IMR-90 (cell line): ENCODE data around the gene TBC1D22A. TPM values are rescaled to one million over a fixed set of nuclear protein-coding genes. Genes with fewer than 3 reads are reported as not detected.

Source experiments
- ATAC-seq: fragments of 200-7000 bp; cut with Tn5 transposase; 2 replicates; pipeline ENCODE4 v1.9.1; 2020; ENCODE audit warnings: low read depth, mild to moderate bottlenecking, moderate library complexity
- BruUV-seq: library from RNA; stranded (reverse); fragments of 400-500 nt; replicated peaks from 2 replicates; lab custom pipeline; 2021; lab: Mats Ljungman, UMichigan
- CTCF ChIA-PET: fragments of 300-600 bp; formaldehyde crosslinking; extraction: SDS; loops from one replicate; lab custom pipeline; 2021; ENCODE audit warnings: antibody characterized with exemption; lab: Yijun Ruan, JAX
- POLR2A ChIA-PET: fragments of 300-600 bp; sonication (Branson Sonifier 250); formaldehyde crosslinking; loops from one replicate; lab custom pipeline; 2022; ENCODE audit warnings: antibody characterized with exemption; ENCODE audit not compliant: unreplicated experiment; lab: Charles Lee
- DNase-seq: peaks from one replicate; pipeline ENCODE4 v3.0.0; 2013
- H2AFZ ChIP-seq: replicated peaks from 2 replicates; pipeline ENCODE3; 2013; ENCODE audit warnings: low read length, mild to moderate bottlenecking; ENCODE audit not compliant: poor library complexity
- H2AK5ac ChIP-seq: 2 replicates; pipeline ENCODE4 v1.6.1; 2013; ENCODE audit warnings: low read depth, low read length, inconsistent platforms
- H2AK9ac ChIP-seq: replicated peaks from 2 replicates; pipeline ENCODE3; 2013; ENCODE audit warnings: mild to moderate bottlenecking, low read depth, low read length, moderate library complexity; ENCODE audit not compliant: poor library complexity
- H2BK120ac ChIP-seq: 2 replicates; pipeline ENCODE4 v1.6.1; 2013; ENCODE audit warnings: low read depth, low read length, inconsistent platforms
- H2BK15ac ChIP-seq: 3 replicates; pipeline ENCODE4 v1.6.1; 2013; ENCODE audit warnings: low read depth, low read length, inconsistent platforms
- H2BK20ac ChIP-seq: 2 replicates; pipeline ENCODE4 v1.6.1; 2013; ENCODE audit warnings: low read depth, mild to moderate bottlenecking, inconsistent platforms, low read length, moderate library complexity
- H2BK5ac ChIP-seq: 2 replicates; pipeline ENCODE4 v1.6.1; 2013; ENCODE audit warnings: mild to moderate bottlenecking, low read depth, low read length, inconsistent platforms; ENCODE audit not compliant: poor library complexity, severe bottlenecking
- H3K14ac ChIP-seq: replicated peaks from 2 replicates; pipeline ENCODE4 v1.6.1; 2013; ENCODE audit warnings: low read depth, low read length, inconsistent platforms
- H3K18ac ChIP-seq: 2 replicates; pipeline ENCODE4 v1.6.1; 2013; ENCODE audit warnings: low read depth, low read length, control low read depth
- H3K23ac ChIP-seq: 2 replicates; pipeline ENCODE4 v1.6.1; 2013; ENCODE audit warnings: low read depth, low read length, inconsistent platforms
- H3K27ac ChIP-seq: 2 replicates; pipeline ENCODE4 v1.5.1; 2013; ENCODE audit warnings: mild to moderate bottlenecking, control low read depth, low read length; ENCODE audit not compliant: insufficient read depth
- H3K27me3 ChIP-seq: 2 replicates; pipeline ENCODE4 v1.6.1; 2013; ENCODE audit warnings: low read length; ENCODE audit not compliant: control insufficient read depth, insufficient read depth
- H3K36me3 ChIP-seq: 2 replicates; pipeline ENCODE4 v1.6.1; 2013; ENCODE audit warnings: low read length, mixed read lengths; ENCODE audit not compliant: control insufficient read depth, insufficient read depth
- H3K4ac ChIP-seq: 2 replicates; pipeline ENCODE4 v1.6.1; 2013; ENCODE audit warnings: low read depth, low read length, inconsistent platforms
- H3K4me1 ChIP-seq: 2 replicates; pipeline ENCODE4 v1.6.1; 2013; ENCODE audit warnings: low read length, mixed read lengths; ENCODE audit not compliant: control insufficient read depth, insufficient read depth
- H3K4me2 ChIP-seq: 2 replicates; pipeline ENCODE4 v1.6.1; 2013; ENCODE audit warnings: low read depth, mild to moderate bottlenecking, control low read depth, low read length, moderate library complexity
- H3K4me3 ChIP-seq: 2 replicates; pipeline ENCODE4 v1.5.1; 2013; ENCODE audit warnings: low read depth, mild to moderate bottlenecking, control low read depth, low read length, moderate library complexity; ENCODE audit not compliant: insufficient read depth
- H3K56ac ChIP-seq: 2 replicates; pipeline ENCODE4 v1.6.1; 2013; ENCODE audit warnings: low read length, inconsistent platforms; ENCODE audit not compliant: insufficient read depth; ENCODE audit errors: extremely low read depth
- H3K79me1 ChIP-seq, 2 experiments: 2 replicates each; pipeline ENCODE4 v1.6.1; 2013; ENCODE audit warnings: low read length in 2 of 2, inconsistent platforms in 1 of 2, low read depth in 1 of 2
- H3K9ac ChIP-seq: 2 replicates; pipeline ENCODE4 v1.6.1; 2013; ENCODE audit warnings: low read depth, low read length, control low read depth
- H3K9me1 ChIP-seq: 2 replicates; pipeline ENCODE4 v1.6.1; 2013; ENCODE audit warnings: low read length, inconsistent platforms; ENCODE audit not compliant: insufficient read depth
- H3K9me3 ChIP-seq: 2 replicates; pipeline ENCODE4 v1.6.1; 2013; ENCODE audit warnings: low read length; ENCODE audit not compliant: control insufficient read depth, insufficient read depth
- H4K20me1 ChIP-seq: 2 replicates; pipeline ENCODE4 v1.6.1; 2013; ENCODE audit warnings: low read length, inconsistent platforms; ENCODE audit not compliant: insufficient read depth
- H4K5ac ChIP-seq: 2 replicates; pipeline ENCODE4 v1.6.1; 2013; ENCODE audit warnings: mild to moderate bottlenecking, low read depth, low read length, control low read depth
- H4K8ac ChIP-seq, 2 experiments: 2 replicates each; pipeline ENCODE4 v1.6.1; 2013; ENCODE audit warnings: low read depth in 2 of 2, low read length in 2 of 2, control low read depth in 1 of 2, inconsistent platforms in 1 of 2
- H4K91ac ChIP-seq: 2 replicates; pipeline ENCODE4 v1.6.1; 2013; ENCODE audit warnings: low read depth, low read length, inconsistent platforms; ENCODE audit not compliant: insufficient read depth
- FOS ChIP-seq: fragments of 150-350 bp; IDR thresholded peaks from 2 replicates; pipeline ENCODE4 v1.6.1; 2016; ENCODE audit warnings: low read depth, low read length
- WGBS, 2 experiments: methylation state at CpG; one replicate each; pipeline versions ENCODE4 v1.1.5 to v1.1.7; 2013; ENCODE audit warnings: missing lambda C conversion rate in 2 of 2; ENCODE audit not compliant: insufficient read length in 1 of 2; ENCODE audit errors: extremely low coverage in 2 of 2; 5-methylcytosine and 5-hydroxymethylcytosine counted together
- dilution Hi-C: fragments of 300-500 bp; cut with HindIII; formaldehyde crosslinking; loops from one replicate; pipeline ENCODE4 v1.14.3; 2018; ENCODE audit warnings: low sequenced_read_pairs; ENCODE audit not compliant: unreplicated experiment
- in situ Hi-C: fragments of 300-500 bp; cut with MboI; formaldehyde crosslinking; loops from 3 replicates; pipeline ENCODE4 v1.14.3; 2019; ENCODE audit warnings: low sequenced_read_pairs, inconsistent platforms, mixed read lengths
- intact Hi-C: fragments of 100-400 bp; cut with micrococcal nuclease; formaldehyde crosslinking; loops from 2 replicates; pipeline ENCODE4 v1.10.0; 2022
- polyA plus RNA-seq, 3 experiments: library from polyadenylated mRNA; depleted of rRNA; stranded (reverse); fragments of >200 nt; gene quantifications; 2 replicates each; pipeline ENCODE4 v1.2.3, GENCODE V29; 2012; ENCODE audit warnings: low replicate concordance in 1 of 3
- total RNA-seq: library from RNA; depleted of rRNA; stranded (reverse); fragments of >200 nt; gene quantifications from 2 replicates; pipeline ENCODE4 v1.2.3, GENCODE V29; 2012
- TF ChIP-seq, protein P1 (sequence below): fragments of 150-350 bp; IDR thresholded peaks from 2 replicates; pipeline ENCODE4 v1.6.1; 2017; ENCODE audit warnings: mild to moderate bottlenecking, antibody characterized with exemption, low read length, low read depth

TBC1D22A gene
- total and polyA plus RNA-seq, 2 of the 4 experiments (the other 2 are of a cell fraction) = 9.0 to 16.7 TPM

DNA sequence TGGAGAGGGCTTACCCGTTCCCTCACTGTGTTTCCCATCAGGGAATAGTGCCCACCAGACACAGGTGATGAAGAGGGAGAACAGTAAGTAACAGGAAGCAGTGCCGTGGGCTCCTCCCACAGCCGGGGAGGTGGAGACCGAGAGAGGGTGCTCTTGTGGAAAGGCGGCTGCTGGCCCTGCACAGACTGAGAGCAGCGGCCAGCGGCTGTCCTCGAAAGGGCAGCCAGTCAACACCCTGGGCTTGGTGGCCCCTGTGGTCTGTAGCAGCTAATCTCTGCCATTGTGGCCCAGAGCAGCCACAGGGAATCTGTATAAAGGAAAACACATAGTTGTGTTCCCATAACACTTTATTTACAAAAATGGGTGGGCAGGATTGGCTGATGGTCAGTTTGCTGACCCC is 121.9 kb downstream of the TBC1D22A start:
- Histone ChIP-seq H3K9me1 (peaks cover 16% of the 10 kb centered on the region; the same call in 1 of the 2 replicates), H2BK20ac (no peak overlapping the region), H3K36me3 (peaks cover 3% of the 10 kb centered on the region; the same call in 1 of the 2 replicates), H4K20me1 (peaks cover 26% of the 10 kb centered on the region), H3K4me1 (no peaks in the 10 kb centered on the region; the same call in 1 of the 2 replicates), H3K4ac (no peak overlapping the region), H4K8ac (no peak overlapping the region), H2AFZ (no peak overlapping the region), H3K23ac (no peak overlapping the region), H4K91ac (no peak overlapping the region), H4K5ac (no peak overlapping the region), H3K9me3 (no peaks in the 10 kb centered on the region), H3K27me3 (no peaks in the 10 kb centered on the region), H3K14ac (no peak overlapping the region), H2AK5ac (no peak overlapping the region), H3K56ac (no peak overlapping the region), H3K9ac (no peak overlapping the region), H2BK120ac (no peak overlapping the region), H2AK9ac (no peak overlapping the region), H3K18ac (no peak overlapping the region), H3K27ac (no peak overlapping the region), H3K4me2 (no peak overlapping the region), H2BK15ac (no peak overlapping the region), H3K4me3 (no peak overlapping the region), H3K79me1 (peaks cover 12 to 43% of the 10 kb centered on the region in 2 experiments), H2BK5ac (no peak overlapping the region)
- no peak for ATAC-seq
- POLR2A ChIA-PET = no interaction called here
- intact Hi-C loops = no loop called here
- dilution Hi-C loops = no loop called here
- DNase-seq = no peak
- in situ Hi-C loops = no loop called here
- TF ChIP-seq, protein P1, sequence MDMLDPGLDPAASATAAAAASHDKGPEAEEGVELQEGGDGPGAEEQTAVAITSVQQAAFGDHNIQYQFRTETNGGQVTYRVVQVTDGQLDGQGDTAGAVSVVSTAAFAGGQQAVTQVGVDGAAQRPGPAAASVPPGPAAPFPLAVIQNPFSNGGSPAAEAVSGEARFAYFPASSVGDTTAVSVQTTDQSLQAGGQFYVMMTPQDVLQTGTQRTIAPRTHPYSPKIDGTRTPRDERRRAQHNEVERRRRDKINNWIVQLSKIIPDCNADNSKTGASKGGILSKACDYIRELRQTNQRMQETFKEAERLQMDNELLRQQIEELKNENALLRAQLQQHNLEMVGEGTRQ = no peak
- TF ChIP-seq FOS = no peak
- no TSS peak for BruUV-seq
- 94% methylated on average over 2 of the region's 8 CpGs; no CpG with 5 or more reads in 1 of the 2 experiments for WGBS, 2 experiments
- CTCF ChIA-PET = no interaction called here
